A549 (cell line): ENCODE data around the gene ADSL. TPM values are rescaled to one million over a fixed set of nuclear protein-coding genes. Genes with fewer than 3 reads are reported as not detected.

Experiments used
- ATAC-seq, 2 experiments: fragments of 200-7000 bp in 1 of 2; fragments of >200 bp in 1 of 2; cut with Nextera tagmentation in 1 of 2; cut with Tn5 transposase in 1 of 2; 3 replicates each; pipeline versions ENCODE4 v1.8.0 to v1.9.1; 2018 to 2020; ENCODE audit warnings: mild to moderate bottlenecking in 1 of 2, moderate library complexity in 1 of 2
- CTCF ChIA-PET: fragments of 300-600 bp; sonication (Branson Sonifier 250); formaldehyde crosslinking; extraction: SDS; loops from one replicate; lab custom pipeline; 2021; ENCODE audit warnings: antibody characterized with exemption, inconsistent platforms; lab: Yijun Ruan, JAX
- POLR2A ChIA-PET: fragments of 350-600 bp; formaldehyde crosslinking; extraction: SDS; loops from one replicate; lab custom pipeline; 2021; ENCODE audit warnings: antibody characterized with exemption, inconsistent platforms; lab: Yijun Ruan, JAX
- DNase-seq, 2 experiments: peaks; one replicate each; pipeline versions ENCODE4 v3.0.0 to v3.0.0-alpha.2; 2011 to 2016; ENCODE audit warnings: low read depth in 1 of 2, low spot score in 1 of 2
- FAIRE-seq: peaks from 2 replicates; lab custom pipeline; 2011; peaks lifted over from hg19 to GRCh38; lab: Jason Lieb, UNC
- H3K27ac ChIP-seq, 2 experiments: fragments of >200 bp; sonication (Bioruptor Twin); formaldehyde crosslinking; 3 replicates each; pipeline ENCODE4 v1.5.1; 2016 to 2017
- H3K4me1 ChIP-seq: fragments of >200 bp; sonication (Bioruptor Twin); formaldehyde crosslinking; 3 replicates; pipeline ENCODE4 v1.6.1; 2016
- H3K4me2 ChIP-seq: fragments of >200 bp; sonication (Bioruptor Twin); formaldehyde crosslinking; 3 replicates; pipeline ENCODE4 v1.6.1; 2016
- H3K4me3 ChIP-seq: fragments of >200 bp; sonication (Bioruptor Twin); formaldehyde crosslinking; 3 replicates; pipeline ENCODE4 v1.5.1; 2016
- H3K9me3 ChIP-seq: fragments of >200 bp; sonication (Bioruptor Twin); formaldehyde crosslinking; 3 replicates; pipeline ENCODE4 v1.6.1; 2016
- CBX8 ChIP-seq: fragments of 200-600 bp; sonication (generic); IDR thresholded peaks from 2 replicates; pipeline ENCODE4 v1.6.1; 2016
- EHMT2 ChIP-seq: fragments of 200-600 bp; sonication (generic); IDR thresholded peaks from 2 replicates; pipeline ENCODE4 v1.6.1; 2016; ENCODE audit warnings: antibody characterized with exemption, low read depth, mild to moderate bottlenecking, moderate library complexity
- ESRRA ChIP-seq: fragments of 150-350 bp; IDR thresholded peaks from 2 replicates; pipeline ENCODE4 v1.6.1; 2014; ENCODE audit warnings: mild to moderate bottlenecking, low read length, borderline replicate concordance
- FOSB ChIP-seq: fragments of 250-450 bp; sonication (Bioruptor Pico); IDR thresholded peaks from 2 replicates; pipeline ENCODE4 v1.5.0; 2020; ENCODE audit warnings: mild to moderate bottlenecking, moderate library complexity
- GATA3 ChIP-seq: IDR thresholded peaks from 2 replicates; pipeline ENCODE4 v1.6.1; 2012; ENCODE audit warnings: borderline replicate concordance
- HOXB5 ChIP-seq: fragments of 250-450 bp; sonication (Bioruptor Pico); IDR thresholded peaks from 2 replicates; pipeline ENCODE4 v1.5.0; 2020; ENCODE audit warnings: mild to moderate bottlenecking, moderate library complexity
- JUN ChIP-seq, 2 experiments: fragments of >200 bp; sonication (Bioruptor Twin); formaldehyde crosslinking; IDR thresholded peaks; 2 replicates in 1 of 2; 3 replicates in 1 of 2; pipeline ENCODE4 v1.6.1; 2016 to 2017
- KDM5A ChIP-seq: fragments of 200-600 bp; sonication (generic); IDR thresholded peaks from 2 replicates; pipeline ENCODE4 v1.6.1; 2016; ENCODE audit warnings: antibody characterized with exemption, mild to moderate bottlenecking
- MAZ ChIP-seq: fragments of 150-350 bp; IDR thresholded peaks from 2 replicates; pipeline ENCODE4 v1.6.1; 2014; ENCODE audit warnings: antibody characterized with exemption, low read depth, low read length, borderline replicate concordance
- MYC ChIP-seq: IDR thresholded peaks from 2 replicates; pipeline ENCODE4 v1.6.1; 2012; ENCODE audit warnings: mild to moderate bottlenecking, inconsistent platforms, low read length, improper control_type of control experiment, borderline replicate concordance
- NR3C1 ChIP-seq: fragments of >200 bp; sonication (Bioruptor Twin); formaldehyde crosslinking; IDR thresholded peaks from 3 replicates; pipeline ENCODE4 v1.6.1; 2017
- PHF8 ChIP-seq: fragments of 200-600 bp; sonication (generic); IDR thresholded peaks from 2 replicates; pipeline ENCODE4 v1.6.1; 2016; ENCODE audit warnings: low read depth, mild to moderate bottlenecking, antibody characterized with exemption, moderate library complexity, borderline replicate concordance
- RARB ChIP-seq: fragments of 250-450 bp; sonication (Bioruptor Pico); IDR thresholded peaks from 2 replicates; pipeline ENCODE4 v1.8.0; 2021; ENCODE audit warnings: mild to moderate bottlenecking, moderate library complexity
- SMC3 ChIP-seq: fragments of >200 bp; sonication (Bioruptor Twin); formaldehyde crosslinking; IDR thresholded peaks from 3 replicates; pipeline ENCODE4 v1.6.1; 2018; ENCODE audit warnings: inconsistent platforms
- TP53 ChIP-seq: fragments of 250-450 bp; sonication (Bioruptor Pico); IDR thresholded peaks from 2 replicates; pipeline ENCODE4 v1.5.0; 2021; ENCODE audit warnings: mild to moderate bottlenecking, moderate library complexity
- ZFP36 ChIP-seq: fragments of 450-650 bp; IDR thresholded peaks from 2 replicates; pipeline ENCODE4 v1.6.1; 2014; ENCODE audit warnings: borderline replicate concordance; ENCODE audit not compliant: partially characterized antibody
- ZNF302 ChIP-seq: fragments of 250-450 bp; sonication (Bioruptor Pico); IDR thresholded peaks from 2 replicates; pipeline ENCODE4 v1.9.0; 2021; ENCODE audit warnings: inconsistent platforms, mild to moderate bottlenecking, moderate library complexity
- ZSCAN20 ChIP-seq: fragments of 250-450 bp; sonication (Bioruptor Pico); IDR thresholded peaks from 2 replicates; pipeline ENCODE4 v1.8.0; 2022; ENCODE audit warnings: mild to moderate bottlenecking, moderate library complexity
- WGBS: methylation state at CpG from one replicate; pipeline ENCODE4 v1.1.6; 2017; ENCODE audit errors: missing lambda C conversion rate; 5-methylcytosine and 5-hydroxymethylcytosine counted together
- polyA plus RNA-seq, 4 experiments: library from polyadenylated mRNA; depleted of rRNA in 3 of 4; stranded (reverse); fragments of >200 nt; fragmentation: RNase III in 1 of 4; extraction: RNeasy Plus Mini Kit Qiagen cat#74134 plus additional on column Dnase treatment in 1 of 4; gene quantifications; 2 replicates in 3 of 4; 3 replicates in 1 of 4; pipeline ENCODE4 v1.2.3, GENCODE V29; 2011 to 2017
- TF ChIP-seq, protein P1 (sequence below): fragments of 250-450 bp; sonication (Bioruptor Pico); IDR thresholded peaks from 2 replicates; pipeline ENCODE4 v1.5.0; 2021; ENCODE audit warnings: mild to moderate bottlenecking, moderate library complexity, borderline replicate concordance
- TF ChIP-seq, protein P2 (sequence below): fragments of 200-600 bp; sonication (generic); IDR thresholded peaks from 2 replicates; pipeline ENCODE4 v1.6.1; 2016; ENCODE audit warnings: antibody characterized with exemption, mild to moderate bottlenecking, moderate library complexity
- TF ChIP-seq, protein P3 (sequence below): fragments of 250-450 bp; sonication (Bioruptor Pico); IDR thresholded peaks from 2 replicates; pipeline ENCODE4 v1.5.0; 2020; ENCODE audit warnings: low read depth, mild to moderate bottlenecking, moderate library complexity

The ADSL gene
- polyA plus RNA-seq, 2 of the 4 experiments (the other 2 are of a cell fraction) = 85.6 to 126 TPM

DNA sequence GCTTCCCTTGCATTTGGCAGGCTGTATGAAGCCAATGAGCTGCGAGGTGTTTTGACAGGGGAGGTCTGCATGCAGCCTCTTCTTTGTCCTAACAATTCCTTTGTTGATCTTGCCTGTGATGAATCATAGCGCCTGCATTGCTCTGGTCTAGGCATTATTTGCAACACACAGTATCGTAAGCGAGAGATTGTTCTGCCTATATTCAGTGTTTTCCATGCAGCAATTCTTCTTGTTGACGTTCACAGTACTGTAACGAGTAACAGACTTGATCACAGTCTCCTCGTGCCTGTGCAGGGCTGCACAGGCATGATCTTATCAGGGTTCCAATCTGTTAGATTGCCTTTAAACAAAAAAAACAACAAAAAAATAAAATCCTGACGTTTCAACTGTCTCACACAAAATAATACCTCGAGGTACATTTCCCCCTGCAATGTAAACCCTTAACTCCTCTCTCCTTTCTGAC is 13.9 kb upstream of the ADSL start:
- H3K27ac ChIP-seq = no peak overlapping the region
- POLR2A ChIA-PET = no interaction called here
- no peak for FAIRE-seq

DNA sequence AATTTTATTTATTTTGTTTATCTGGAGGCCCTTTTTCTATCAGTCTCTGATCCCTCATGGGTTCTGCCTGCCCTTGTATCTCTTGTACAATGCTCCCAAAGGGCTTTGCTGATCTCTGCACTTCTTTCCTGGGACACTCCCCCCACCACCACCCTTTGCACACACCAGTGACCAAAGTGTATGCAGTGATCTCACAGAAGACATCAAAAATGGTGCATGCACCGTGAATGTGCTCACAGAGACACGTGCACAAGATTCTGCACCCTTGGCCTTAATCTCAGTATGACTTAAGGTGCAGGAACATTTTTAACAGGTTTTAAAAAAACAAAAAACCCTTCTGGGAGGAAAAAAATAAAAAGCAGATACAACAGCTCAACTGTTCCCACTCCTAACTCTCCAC is 12.2 kb upstream of the ADSL start:
- no peak overlapping the region for H3K4me2 ChIP-seq
- ChIA-PET CTCF (interaction anchor here (0.9 kb wide), 1 partner anchor 298 kb away, joined by 4 read pairs; no protein-coding TSS in a partner anchor), POLR2A (interaction anchor here (1.5 kb wide), 1 partner anchor 289 kb away, joined by 4 read pairs; no protein-coding TSS in a partner anchor)
- no peak overlapping the region for H3K4me3 ChIP-seq
- WGBS = 93% methylated on average over 2 of the region's 2 CpGs
- DNase-seq = no peak
- no peaks in the 10 kb centered on the region for H3K9me3 ChIP-seq
- no peaks in the 10 kb centered on the region for H3K4me1 ChIP-seq
- no peak for FAIRE-seq
- TF ChIP-seq MYC = no peak
- no peak for TF ChIP-seq ZFP36
- TF ChIP-seq MAZ = no peak
- no peak for TF ChIP-seq GATA3
- no peak for TF ChIP-seq CBX8
- H3K27ac ChIP-seq = no peak overlapping the region
- no peak for ATAC-seq

More for the DNA sequence above, 13.9 kb upstream of the ADSL start:
- Histone ChIP-seq H3K4me3 (no peak overlapping the region), H3K4me2 (no peak overlapping the region), H3K4me1 (no peaks in the 10 kb centered on the region), H3K9me3 (no peaks in the 10 kb centered on the region)
- 75% methylated on average over 9 of the region's 9 CpGs for WGBS
- DNase-seq = no peak
- TF ChIP-seq CBX8 (no peak), NR3C1 (no peak), ZSCAN20 (CRISPR knock-in tag) (no peak), ZNF302 (no peak)
- TF ChIP-seq, protein P1, sequence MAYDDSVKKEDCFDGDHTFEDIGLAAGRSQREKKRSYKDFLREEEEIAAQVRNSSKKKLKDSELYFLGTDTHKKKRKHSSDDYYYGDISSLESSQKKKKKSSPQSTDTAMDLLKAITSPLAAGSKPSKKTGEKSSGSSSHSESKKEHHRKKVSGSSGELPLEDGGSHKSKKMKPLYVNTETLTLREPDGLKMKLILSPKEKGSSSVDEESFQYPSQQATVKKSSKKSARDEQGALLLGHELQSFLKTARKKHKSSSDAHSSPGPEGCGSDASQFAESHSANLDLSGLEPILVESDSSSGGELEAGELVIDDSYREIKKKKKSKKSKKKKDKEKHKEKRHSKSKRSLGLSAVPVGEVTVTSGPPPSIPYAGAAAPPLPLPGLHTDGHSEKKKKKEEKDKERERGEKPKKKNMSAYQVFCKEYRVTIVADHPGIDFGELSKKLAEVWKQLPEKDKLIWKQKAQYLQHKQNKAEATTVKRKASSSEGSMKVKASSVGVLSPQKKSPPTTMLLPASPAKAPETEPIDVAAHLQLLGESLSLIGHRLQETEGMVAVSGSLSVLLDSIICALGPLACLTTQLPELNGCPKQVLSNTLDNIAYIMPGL = no peak
- no peak for ATAC-seq
- CTCF ChIA-PET = no interaction called here

DNA sequence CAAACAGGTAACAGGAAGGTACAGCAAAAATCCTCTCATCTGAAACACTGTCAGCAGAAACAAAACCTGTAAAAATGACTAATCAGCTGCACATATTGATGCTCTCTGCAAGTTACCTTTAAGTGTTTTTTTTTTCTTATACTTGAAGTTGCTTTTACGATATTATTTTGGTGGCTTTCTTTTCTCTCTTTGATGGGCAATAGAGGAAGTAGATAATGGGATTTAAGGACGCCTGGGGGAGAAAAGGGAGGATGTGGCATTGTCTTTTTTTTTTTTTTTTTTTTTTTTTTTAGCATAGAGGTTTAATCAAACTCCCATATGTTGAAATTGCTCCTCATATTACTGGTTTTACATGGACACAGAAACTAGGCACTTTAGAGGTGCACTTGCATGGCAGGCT is 11.4 kb upstream of the ADSL start:
- Histone ChIP-seq H3K4me2 (no peak overlapping the region), H3K4me3 (no peak overlapping the region), H3K27ac (no peak overlapping the region), H3K9me3 (no peaks in the 10 kb centered on the region), H3K4me1 (no peaks in the 10 kb centered on the region)
- no peak for FAIRE-seq
- no peak for TF ChIP-seq JUN (IDR thresholded peaks at IDR 0.05)
- TF ChIP-seq SMC3 = no peak
- no peak for TF ChIP-seq CBX8
- no peak for ATAC-seq
- DNase-seq = no peak
- ChIA-PET POLR2A (interaction anchor here (0.6 to 1.5 kb wide), 3 partner anchors 12 to 290 kb away, joined by 3 to 6 read pairs (median 4); no protein-coding TSS in a partner anchor), CTCF (interaction anchor here (0.8 kb wide), 1 partner anchor 9 kb away, joined by 4 read pairs; no protein-coding TSS in a partner anchor)
- 76% methylated on average over 2 of the region's 2 CpGs for WGBS

DNA sequence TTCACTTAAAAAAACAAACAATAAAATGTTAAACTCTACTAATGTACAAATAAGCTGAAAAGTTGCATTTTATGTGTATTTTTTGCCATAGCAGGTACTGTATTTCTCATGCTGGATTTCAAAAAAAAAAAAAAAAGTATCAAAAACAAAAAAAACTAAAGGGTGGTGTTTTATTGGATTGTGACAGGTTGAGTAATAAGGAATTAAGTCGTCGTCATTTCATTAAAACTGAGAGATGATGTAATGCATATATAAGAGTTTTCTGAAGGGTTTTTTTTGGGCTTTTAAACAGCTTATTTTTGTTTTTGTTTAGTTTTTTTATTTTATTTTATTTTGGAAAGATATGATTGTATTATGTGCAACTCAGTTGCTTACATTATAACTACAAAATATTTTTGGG is 10.9 kb upstream of the ADSL start:
- WGBS = 84% methylated on average over 2 of the region's 2 CpGs
- ATAC-seq (no peak), FAIRE-seq (no peak), DNase-seq (no peak)
- no peaks in the 10 kb centered on the region for H3K9me3 ChIP-seq
- ChIA-PET POLR2A (interaction anchor here (0.6 to 1.5 kb wide), 3 partner anchors 11 to 291 kb away, joined by 3 to 6 read pairs (median 4); no protein-coding TSS in a partner anchor), CTCF (interaction anchor here (0.8 kb wide), 1 partner anchor 9 kb away, joined by 4 read pairs; no protein-coding TSS in a partner anchor)
- H3K4me2 ChIP-seq = no peak overlapping the region
- no peak overlapping the region for H3K4me3 ChIP-seq
- no peak overlapping the region for H3K27ac ChIP-seq
- no peaks in the 10 kb centered on the region for H3K4me1 ChIP-seq
- TF ChIP-seq ZSCAN20 (CRISPR knock-in tag) (no peak), FOSB (CRISPR knock-in tag) (no peak), PHF8 (no peak), HOXB5 (no peak), EHMT2 (no peak), TP53 (no peak), RARB (CRISPR knock-in tag) (no peak), ESRRA (no peak), KDM5A (no peak), MYC (no peak), NR3C1 (no peak), ZNF302 (no peak)
- TF ChIP-seq, protein P2, sequence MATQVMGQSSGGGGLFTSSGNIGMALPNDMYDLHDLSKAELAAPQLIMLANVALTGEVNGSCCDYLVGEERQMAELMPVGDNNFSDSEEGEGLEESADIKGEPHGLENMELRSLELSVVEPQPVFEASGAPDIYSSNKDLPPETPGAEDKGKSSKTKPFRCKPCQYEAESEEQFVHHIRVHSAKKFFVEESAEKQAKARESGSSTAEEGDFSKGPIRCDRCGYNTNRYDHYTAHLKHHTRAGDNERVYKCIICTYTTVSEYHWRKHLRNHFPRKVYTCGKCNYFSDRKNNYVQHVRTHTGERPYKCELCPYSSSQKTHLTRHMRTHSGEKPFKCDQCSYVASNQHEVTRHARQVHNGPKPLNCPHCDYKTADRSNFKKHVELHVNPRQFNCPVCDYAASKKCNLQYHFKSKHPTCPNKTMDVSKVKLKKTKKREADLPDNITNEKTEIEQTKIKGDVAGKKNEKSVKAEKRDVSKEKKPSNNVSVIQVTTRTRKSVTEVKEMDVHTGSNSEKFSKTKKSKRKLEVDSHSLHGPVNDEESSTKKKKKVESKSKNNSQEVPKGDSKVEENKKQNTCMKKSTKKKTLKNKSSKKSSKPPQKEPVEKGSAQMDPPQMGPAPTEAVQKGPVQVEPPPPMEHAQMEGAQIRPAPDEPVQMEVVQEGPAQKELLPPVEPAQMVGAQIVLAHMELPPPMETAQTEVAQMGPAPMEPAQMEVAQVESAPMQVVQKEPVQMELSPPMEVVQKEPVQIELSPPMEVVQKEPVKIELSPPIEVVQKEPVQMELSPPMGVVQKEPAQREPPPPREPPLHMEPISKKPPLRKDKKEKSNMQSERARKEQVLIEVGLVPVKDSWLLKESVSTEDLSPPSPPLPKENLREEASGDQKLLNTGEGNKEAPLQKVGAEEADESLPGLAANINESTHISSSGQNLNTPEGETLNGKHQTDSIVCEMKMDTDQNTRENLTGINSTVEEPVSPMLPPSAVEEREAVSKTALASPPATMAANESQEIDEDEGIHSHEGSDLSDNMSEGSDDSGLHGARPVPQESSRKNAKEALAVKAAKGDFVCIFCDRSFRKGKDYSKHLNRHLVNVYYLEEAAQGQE = no peak
- TF ChIP-seq, protein P3, sequence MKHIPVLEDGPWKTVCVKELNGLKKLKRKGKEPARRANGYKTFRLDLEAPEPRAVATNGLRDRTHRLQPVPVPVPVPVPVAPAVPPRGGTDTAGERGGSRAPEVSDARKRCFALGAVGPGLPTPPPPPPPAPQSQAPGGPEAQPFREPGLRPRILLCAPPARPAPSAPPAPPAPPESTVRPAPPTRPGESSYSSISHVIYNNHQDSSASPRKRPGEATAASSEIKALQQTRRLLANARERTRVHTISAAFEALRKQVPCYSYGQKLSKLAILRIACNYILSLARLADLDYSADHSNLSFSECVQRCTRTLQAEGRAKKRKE (CRISPR knock-in tag) = no peak
- TF ChIP-seq, protein P1 = no peak
